ENCODE measurements around the gene AGO4.
"Not testable (repeated sequence)": the region's sequence is repeated elsewhere in the genome, so short reads cannot be mapped to it uniquely, and the experiment has no call there.

Gene AGO4

DNA sequence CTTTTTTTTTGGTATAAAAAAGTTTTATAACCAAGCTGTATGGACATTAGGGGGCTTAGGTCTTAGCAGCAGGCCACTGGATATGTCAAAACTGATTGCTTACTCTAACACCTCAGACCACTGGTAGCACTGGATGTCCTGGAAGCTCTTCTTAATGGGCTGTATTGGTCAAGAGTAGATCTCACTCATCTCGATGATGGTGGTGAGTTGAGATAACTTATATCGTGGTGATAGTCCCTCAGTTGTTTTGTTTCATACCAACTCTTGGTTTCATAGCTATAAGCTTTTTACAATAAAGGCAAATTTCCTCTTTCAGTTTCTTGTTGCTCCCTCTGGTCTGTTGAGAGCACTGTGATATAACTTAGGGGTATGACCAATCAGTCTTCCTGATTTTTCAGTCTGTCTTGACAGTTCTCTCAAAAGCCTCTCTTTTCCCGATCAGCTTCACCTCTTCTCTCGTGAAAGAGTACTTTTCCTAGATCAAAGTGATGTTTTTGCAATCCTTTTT is 65.5 kb downstream of the AGO4 start:
- H3K4me1 ChIP-seq (ENCODE audit: insufficient read depth, low read length, severe bottlenecking), result no peaks in the 10 kb centered on the region
- no peaks in the 10 kb centered on the region for H4K20me1 ChIP-seq (ENCODE audit: insufficient read depth, low read length)
- H3K4me3 ChIP-seq (ENCODE audit: low read depth, low read length, poor library complexity, severe bottlenecking), result no peak overlapping the region
- H3K27ac ChIP-seq (ENCODE audit: low read depth, low read length, poor library complexity, severe bottlenecking), result no peak overlapping the region
- H3K4me2 ChIP-seq (ENCODE audit: low read length), result no peak overlapping the region
- H3K9ac ChIP-seq (ENCODE audit: low read length), result no peak overlapping the region
- no peaks in the 10 kb centered on the region for H3K9me2 ChIP-seq (ENCODE audit: low read depth, low read length)
- no peak overlapping the region for H2AFZ ChIP-seq (ENCODE audit: low read length)
- no peaks in the 10 kb centered on the region for H3K27me3 ChIP-seq (ENCODE audit: insufficient read depth, low read length)
- no peaks in the 10 kb centered on the region for H3K9me3 ChIP-seq (ENCODE audit: low read length)
- TF ChIP-seq EZH2 (IDR thresholded peaks at IDR 0.05; ENCODE audit: borderline replicate concordance, low read length), result no peak
- no peak for TF ChIP-seq CTCF (IDR thresholded peaks at IDR 0.05; ENCODE audit: low read length)
- no peaks in the 10 kb centered on the region for H3F3A ChIP-seq (ENCODE audit: insufficient read depth, low read length)
- H3K36me3 ChIP-seq (ENCODE audit: insufficient read depth, low read length), result no peaks in the 10 kb centered on the region
- H3K79me2 ChIP-seq (ENCODE audit: insufficient read depth, low read length), result no peaks in the 10 kb centered on the region

DNA sequence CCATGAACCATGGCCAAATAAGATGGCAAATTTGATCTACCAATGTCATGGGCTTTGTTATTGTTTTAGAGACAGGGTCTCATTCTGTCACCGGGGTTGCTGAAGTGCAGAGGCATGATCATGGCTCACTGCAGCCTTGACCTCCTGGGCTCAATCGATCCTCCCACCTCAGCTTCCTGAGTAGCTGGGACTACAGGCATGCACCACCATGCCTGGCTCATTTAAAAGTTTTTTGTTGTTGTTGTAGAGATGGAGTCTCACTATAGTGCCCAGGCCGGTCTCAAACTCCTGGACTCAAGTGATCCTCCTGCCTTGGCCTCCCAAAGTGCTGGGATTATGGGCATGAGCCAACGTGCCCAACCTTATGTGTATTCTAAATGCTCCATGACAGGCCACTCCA is 66.3 kb downstream of the AGO4 start:
- not testable (repeated sequence) for H3K27me3 ChIP-seq (ENCODE audit: insufficient read depth, low read length); H3K9ac ChIP-seq (ENCODE audit: low read length); H4K20me1 ChIP-seq (ENCODE audit: insufficient read depth, low read length); H3K4me1 ChIP-seq (ENCODE audit: insufficient read depth, low read length, severe bottlenecking); H2AFZ ChIP-seq (ENCODE audit: low read length); H3K9me3 ChIP-seq (ENCODE audit: low read length); H3K36me3 ChIP-seq (ENCODE audit: insufficient read depth, low read length); H3K9me2 ChIP-seq (ENCODE audit: low read depth, low read length); H3K79me2 ChIP-seq (ENCODE audit: insufficient read depth, low read length); H3K4me3 ChIP-seq (ENCODE audit: low read depth, low read length, poor library complexity, severe bottlenecking); H3F3A ChIP-seq (ENCODE audit: insufficient read depth, low read length); H3K27ac ChIP-seq (ENCODE audit: low read depth, low read length, poor library complexity, severe bottlenecking); H3K4me2 ChIP-seq (ENCODE audit: low read length)

- Histone ChIP-seq H3K4me3 (ENCODE audit: low read depth, low read length, poor library complexity, severe bottlenecking) (no peak overlapping the region), H3K27me3 (ENCODE audit: insufficient read depth, low read length) (no peaks in the 10 kb centered on the region), H3K4me2 (ENCODE audit: low read length) (no peak overlapping the region), H3K27ac (ENCODE audit: low read depth, low read length, poor library complexity, severe bottlenecking) (no peak overlapping the region), H4K20me1 (ENCODE audit: insufficient read depth, low read length) (no peaks in the 10 kb centered on the region), H3K9me3 (ENCODE audit: low read length) (no peaks in the 10 kb centered on the region), H3K9ac (ENCODE audit: low read length) (no peak overlapping the region), H3K9me2 (ENCODE audit: low read depth, low read length) (no peaks in the 10 kb centered on the region), H3K36me3 (ENCODE audit: insufficient read depth, low read length) (no peaks in the 10 kb centered on the region), H3K4me1 (ENCODE audit: insufficient read depth, low read length, severe bottlenecking) (no peaks in the 10 kb centered on the region), H3F3A (ENCODE audit: insufficient read depth, low read length) (no peaks in the 10 kb centered on the region), H2AFZ (ENCODE audit: low read length) (no peak overlapping the region), H3K79me2 (ENCODE audit: insufficient read depth, low read length) (no peaks in the 10 kb centered on the region)
- TF ChIP-seq CTCF (IDR thresholded peaks at IDR 0.05; ENCODE audit: low read length) (no peak), EZH2 (IDR thresholded peaks at IDR 0.05; ENCODE audit: borderline replicate concordance, low read length) (no peak)
Measured at GRCh38 chr1:35876988-35877387, 69.2 kb downstream of the AGO4 start.

GRCh38 chr1:35881850-35882273 is 74.0 kb downstream of the AGO4 start:
- no peak overlapping the region for H3K9ac ChIP-seq (ENCODE audit: low read length)
- TF ChIP-seq CTCF (IDR thresholded peaks at IDR 0.05; ENCODE audit: low read length) (no peak), EZH2 (IDR thresholded peaks at IDR 0.05; ENCODE audit: borderline replicate concordance, low read length) (no peak)
- no peaks in the 10 kb centered on the region for H3K27me3 ChIP-seq (ENCODE audit: insufficient read depth, low read length)
- H3K9me2 ChIP-seq (ENCODE audit: low read depth, low read length), result no peaks in the 10 kb centered on the region
- H3F3A ChIP-seq (ENCODE audit: insufficient read depth, low read length), result peaks cover 4% of the 10 kb centered on the region; the same call in 1 of the 2 replicates
- H3K4me3 ChIP-seq (ENCODE audit: low read depth, low read length, poor library complexity, severe bottlenecking), result no peak overlapping the region
- H3K4me2 ChIP-seq (ENCODE audit: low read length), result no peak overlapping the region
- no peaks in the 10 kb centered on the region for H3K9me3 ChIP-seq (ENCODE audit: low read length)
- peaks cover 4% of the 10 kb centered on the region; the same call in 1 of the 2 replicates for H3K79me2 ChIP-seq (ENCODE audit: insufficient read depth, low read length)
- H3K36me3 ChIP-seq (ENCODE audit: insufficient read depth, low read length), result no peaks in the 10 kb centered on the region
- H3K4me1 ChIP-seq (ENCODE audit: insufficient read depth, low read length, severe bottlenecking), result peaks cover 26% of the 10 kb centered on the region
- no peak overlapping the region for H2AFZ ChIP-seq (ENCODE audit: low read length)
- no peaks in the 10 kb centered on the region for H4K20me1 ChIP-seq (ENCODE audit: insufficient read depth, low read length)
- no peak overlapping the region for H3K27ac ChIP-seq (ENCODE audit: low read depth, low read length, poor library complexity, severe bottlenecking)
